Right ventricle myocardium inferior (tissue), 1 donor: ENCODE results near the gene OGFR. TPM values are rescaled to one million over a fixed set of nuclear protein-coding genes. Genes with fewer than 3 reads are reported as not detected.
A peak's percentile ranks its signal among the peaks of the same experiment; 100 is the strongest.
"Not testable (repeated sequence)": the region's sequence is repeated elsewhere in the genome, so short reads cannot be mapped to it uniquely, and the experiment has no call there.

Experiments used
- ATAC-seq: fragments of 200-7000 bp; cut with Tn5 transposase; one replicate; pipeline ENCODE4 v1.9.1; 2020; ENCODE audit warnings: mild to moderate bottlenecking, moderate library complexity
- DNase-seq: peaks from one replicate; pipeline ENCODE4 v3.0.0; 2021; ENCODE audit errors: missing footprints
- intact Hi-C: fragments of 100-400 bp; cut with DNase I; formaldehyde crosslinking; loops from one replicate; pipeline ENCODE4 v1.11.0; 2022
- total RNA-seq: library from RNA; stranded (reverse); fragmentation: NEBNext Ultra II Directional; extraction: Animal tissue kit (Norgen Biotek cat#: 25700); gene quantifications from one replicate; pipeline ENCODE4 v1.2.1, GENCODE V29; 2021
- donor health status: DM: no; HTN: yes; CAD: no; lungs with severe emphysema.

Gene OGFR
- total RNA-seq, 1 donor from 2014 or later, result 22.5 TPM

DNA sequence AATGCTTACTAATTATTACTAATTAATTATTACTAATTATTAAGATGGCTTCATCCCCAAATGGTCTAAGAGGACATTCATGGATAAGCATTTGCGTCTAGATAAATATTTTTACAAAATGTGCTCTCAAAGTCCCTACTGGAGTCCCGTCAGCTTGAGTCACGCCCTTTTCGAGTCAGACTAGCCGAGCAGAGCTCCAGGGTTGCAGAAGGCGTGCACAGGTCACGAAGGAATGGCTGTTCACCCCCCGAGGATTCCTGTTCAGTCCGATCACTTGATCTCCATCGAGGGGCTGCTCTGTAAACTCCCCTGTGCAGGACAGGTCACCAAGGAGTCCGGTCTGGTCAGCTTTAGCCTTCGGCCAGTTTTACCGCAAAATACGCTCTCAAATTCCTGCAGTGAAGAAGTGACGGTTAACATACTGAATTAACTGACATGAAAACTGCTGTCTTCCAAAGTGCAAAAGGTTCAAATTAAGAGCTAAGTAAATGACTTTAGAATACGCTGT lies 37.1 kb downstream of the OGFR start:
- no peak for ATAC-seq
- peak; percentile 22 for DNase-seq
- intact Hi-C loops, result no loop called here

DNA sequence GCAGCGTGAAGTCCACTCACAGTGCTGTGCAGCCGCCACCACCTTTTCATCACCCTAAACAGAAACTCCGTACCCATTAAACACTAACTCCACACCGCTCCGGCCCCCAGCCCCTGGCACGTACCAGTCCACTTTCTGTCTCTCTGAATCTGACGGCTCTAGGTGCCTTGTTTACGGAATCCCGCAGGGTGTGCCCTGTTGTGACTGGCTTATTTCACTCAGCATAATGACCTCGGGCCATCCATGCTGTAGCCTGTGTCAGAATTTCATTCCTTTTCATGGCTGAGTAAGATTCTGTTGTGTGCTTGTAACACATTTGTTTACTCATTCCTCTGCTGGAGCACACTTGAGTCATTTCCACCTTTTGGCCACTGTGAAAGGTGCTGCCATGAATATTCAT lies 39.0 kb downstream of the OGFR start:
- intact Hi-C loops, result no loop called here
- ATAC-seq, result no peak
- no peak for DNase-seq

DNA sequence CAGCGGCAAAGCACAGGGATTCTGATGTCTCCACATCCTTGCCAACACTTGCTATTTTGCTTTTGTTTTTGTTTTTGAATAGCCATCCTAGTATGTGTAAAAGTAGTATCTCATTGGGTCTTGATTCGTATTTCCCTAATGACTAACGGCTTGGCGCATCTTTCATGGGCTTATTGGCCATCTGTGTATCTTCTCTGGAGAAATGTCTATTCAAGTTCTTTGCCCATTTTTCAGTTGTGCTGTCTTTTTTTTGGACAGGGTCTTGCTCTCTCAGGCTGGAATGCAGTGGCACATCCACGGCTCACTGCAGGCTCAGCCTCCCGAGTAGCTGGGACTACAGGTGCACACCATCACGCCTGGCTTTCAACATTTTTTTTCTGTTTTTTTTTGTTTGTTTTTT lies 39.5 kb downstream of the OGFR start:
- ATAC-seq (no peak), DNase-seq (no peak)
- intact Hi-C loops, result no loop called here

DNA sequence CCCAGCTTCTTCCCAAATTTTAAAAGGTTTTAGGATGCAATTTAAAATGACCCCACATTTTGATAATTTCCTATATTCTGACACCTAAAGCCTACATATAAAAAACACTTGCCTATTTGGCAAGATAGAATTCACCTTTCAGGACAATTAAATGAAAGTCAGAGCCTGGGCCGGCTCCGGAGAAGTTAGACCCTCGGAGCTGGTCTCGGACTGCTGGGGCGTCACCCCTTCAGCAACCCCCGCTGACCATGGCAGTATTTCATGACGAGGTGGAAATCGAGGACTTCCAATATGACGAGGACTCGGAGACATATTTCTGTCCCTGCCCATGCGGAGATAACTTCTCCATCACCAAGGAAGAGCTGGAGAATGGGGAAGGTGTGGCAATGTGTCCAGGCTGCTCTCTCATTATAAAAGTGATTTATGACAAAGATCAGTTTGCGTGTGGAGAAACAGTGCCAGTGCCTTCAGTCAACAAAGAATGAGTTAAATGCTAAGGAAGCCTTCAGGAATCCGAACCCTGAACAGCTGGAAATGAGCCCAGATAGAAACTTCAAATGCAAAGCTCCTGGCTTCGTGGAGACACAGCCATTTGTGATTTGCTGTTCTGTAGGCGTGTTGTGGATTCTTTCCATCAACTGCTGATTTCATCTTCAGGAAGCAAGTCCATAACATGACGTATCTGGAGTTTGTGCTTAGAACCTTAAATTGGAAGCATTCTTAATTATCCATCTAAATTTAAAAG lies 41.0 kb downstream of the OGFR start:
- intact Hi-C loops, result no loop called here
- ATAC-seq, result no peak

DNA sequence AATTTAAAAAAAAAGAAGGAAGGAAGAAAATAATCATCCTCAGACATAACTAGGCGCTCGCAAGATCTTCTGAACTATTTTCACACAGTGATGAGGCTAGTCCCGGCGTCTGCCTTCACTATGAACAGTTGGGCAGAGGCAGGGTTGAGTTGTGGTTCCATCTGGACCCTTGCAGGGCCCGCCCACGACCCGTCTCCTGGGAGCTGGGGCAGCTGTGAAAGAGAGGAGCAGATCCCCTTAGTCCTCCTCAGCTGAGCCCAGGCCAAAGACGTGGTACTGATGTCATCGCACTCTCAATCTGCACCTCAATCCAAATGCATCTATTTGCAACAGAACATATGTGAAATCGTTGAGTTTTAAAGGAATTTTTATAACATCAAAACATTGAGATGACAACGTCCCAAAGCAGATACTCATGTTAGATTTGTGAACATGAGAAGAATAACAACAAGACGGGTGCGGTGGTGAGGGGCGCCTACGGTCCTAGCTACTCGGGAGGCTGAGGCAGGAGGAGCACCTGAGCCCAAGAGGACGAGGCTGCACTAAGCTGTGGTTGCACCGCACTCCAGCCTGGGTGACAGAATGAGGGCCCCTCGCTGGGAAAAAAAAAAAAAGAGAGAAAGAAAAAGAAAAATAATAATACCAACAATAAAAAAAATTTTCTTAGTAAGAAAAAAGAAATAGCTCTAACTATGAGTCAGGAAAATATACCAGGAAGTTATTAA lies 41.7 kb downstream of the OGFR start:
- ATAC-seq, result peak; percentile 47
- DNase-seq, result no peak
- intact Hi-C loops, result no loop called here

More for the DNA sequence above, 41.0 kb downstream of the OGFR start:
- DNase-seq, result no peak

GRCh38 chr20:62848917-62849316 lies 44.3 kb downstream of the OGFR start:
- intact Hi-C loops, DNase-seq, ATAC-seq: not testable (repeated sequence)

GRCh38 chr20:62849431-62849830 lies 44.8 kb downstream of the OGFR start:
- no peak for DNase-seq
- intact Hi-C loops, result no loop called here
- ATAC-seq, result no peak

- ATAC-seq, result no peak
- DNase-seq, result no peak
- intact Hi-C loops, result no loop called here
Measured at GRCh38 chr20:62850333-62850974, 45.8 kb downstream of the OGFR start.

GRCh38 chr20:62852196-62852595 lies 47.6 kb downstream of the OGFR start:
- ATAC-seq, result no peak
- DNase-seq, result no peak
- intact Hi-C loops, result no loop called here

GRCh38 chr20:62852841-62853240 lies 48.2 kb downstream of the OGFR start:
- intact Hi-C loops, result no loop called here
- DNase-seq (no peak), ATAC-seq (no peak)

GRCh38 chr20:62853304-62853703 lies 48.7 kb downstream of the OGFR start:
- ATAC-seq, DNase-seq, intact Hi-C loops: not testable (repeated sequence)

DNA sequence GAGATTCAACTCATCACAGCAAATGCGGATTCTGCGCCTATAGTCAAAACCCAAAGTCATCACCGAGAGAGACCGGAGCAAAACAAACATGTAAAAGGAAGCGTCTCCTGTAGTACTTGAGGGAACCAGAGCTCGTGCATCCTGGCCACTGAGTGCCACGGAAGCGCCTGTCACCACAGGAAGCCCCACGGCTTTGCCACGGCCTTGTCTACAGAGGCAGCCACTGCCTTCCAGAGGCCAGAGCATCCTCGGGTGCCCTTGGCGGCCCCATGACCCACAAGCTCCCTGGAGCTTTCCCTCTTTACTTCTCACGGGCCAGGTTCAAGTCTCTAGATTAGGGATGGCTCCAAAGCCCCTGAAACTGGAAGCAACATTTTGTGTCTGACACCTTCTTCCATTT lies 49.5 kb downstream of the OGFR start:
- ATAC-seq (no peak), DNase-seq (no peak)
- intact Hi-C loops, result no loop called here

DNA sequence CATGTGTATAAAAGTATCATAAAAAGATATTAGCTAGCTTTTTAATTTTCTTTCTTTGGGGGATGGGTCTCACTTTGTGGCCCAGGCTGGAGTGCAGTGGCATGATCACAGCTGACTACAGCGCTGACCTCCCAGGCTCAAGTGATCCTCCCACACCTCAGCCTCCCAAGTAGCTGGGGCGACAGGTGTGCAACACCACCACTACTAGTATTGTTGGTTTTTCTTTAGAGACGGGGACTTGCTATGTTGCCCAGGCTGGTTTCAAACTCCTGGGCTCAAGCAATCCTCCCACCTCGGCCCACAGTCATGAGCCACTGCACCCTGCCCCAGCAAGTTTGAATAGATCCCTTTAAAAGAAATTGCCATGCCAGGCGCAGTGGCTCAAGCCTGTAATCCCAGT lies 50.5 kb downstream of the OGFR start:
- intact Hi-C loops, result no loop called here
- DNase-seq (no peak), ATAC-seq (no peak)

- no peak for DNase-seq
- intact Hi-C loops, result no loop called here
- no peak for ATAC-seq
Measured at GRCh38 chr20:62856931-62857619, 52.4 kb downstream of the OGFR start.

DNA sequence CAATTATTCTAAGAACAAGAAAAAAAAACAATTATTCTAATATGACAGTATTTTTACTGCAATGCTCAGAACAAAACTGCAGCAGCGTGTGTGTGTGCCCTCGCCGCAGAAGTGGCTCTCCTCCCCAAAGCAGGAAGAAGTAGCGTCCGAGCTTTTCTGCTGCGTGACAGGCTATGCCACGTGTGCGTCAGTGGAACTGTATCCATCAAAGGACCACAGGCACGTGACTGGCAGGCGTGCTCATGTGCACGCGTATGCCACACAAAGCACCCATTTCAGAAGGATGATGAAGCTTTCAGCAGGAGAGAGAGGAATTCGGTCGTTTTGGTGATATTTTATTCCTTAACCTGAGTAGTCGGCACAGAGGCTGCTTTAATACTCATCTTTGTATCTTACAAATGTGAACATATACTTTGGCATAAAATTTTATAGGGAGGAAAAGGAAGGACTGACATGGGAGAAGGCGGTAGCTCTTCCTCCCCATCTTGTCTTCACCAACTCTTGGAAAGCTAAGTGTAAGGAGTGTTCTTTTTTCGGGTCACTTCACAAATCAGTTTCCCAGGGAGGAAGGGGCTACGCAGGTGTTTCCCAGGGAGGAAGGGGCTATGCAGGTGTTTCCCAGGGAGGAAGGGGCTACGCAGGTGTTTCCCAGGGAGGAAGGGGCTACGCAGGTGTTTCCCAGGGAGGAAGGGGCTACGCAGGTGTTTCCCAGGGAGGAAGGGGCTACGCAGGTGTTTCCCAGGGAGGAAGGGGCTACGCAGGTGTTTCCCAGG lies 53.6 kb downstream of the OGFR start:
- intact Hi-C loops, result no loop called here
- ATAC-seq (no peak), DNase-seq (no peak)

GRCh38 chr20:62859721-62860120 lies 55.1 kb downstream of the OGFR start:
- no peak for ATAC-seq

DNA sequence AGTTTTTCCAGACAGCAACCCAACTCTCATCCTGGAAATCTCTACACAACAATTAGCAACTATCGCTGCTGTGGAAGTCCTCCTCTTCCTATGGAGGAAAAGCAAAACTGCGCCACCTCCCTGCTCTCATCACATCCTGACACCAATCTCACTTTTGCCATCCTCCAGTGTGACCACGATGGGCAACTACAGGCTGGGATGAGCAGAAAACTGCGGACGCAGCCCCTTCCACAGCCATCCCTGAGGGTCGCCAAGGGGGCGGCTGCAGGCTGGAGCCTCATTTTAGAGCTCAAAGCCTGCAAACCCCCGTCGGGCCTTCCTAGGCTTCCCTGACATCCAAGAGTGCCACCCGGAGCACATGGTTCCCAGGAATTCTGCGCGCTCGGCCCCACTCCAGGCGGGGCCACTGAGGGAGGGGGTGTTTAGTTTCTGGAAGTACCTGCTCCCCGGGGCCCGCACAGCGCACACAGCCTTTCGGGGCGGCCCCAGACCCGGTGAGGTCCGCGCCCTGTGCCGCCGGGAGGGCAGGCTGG lies 55.8 kb downstream of the OGFR start:
- ATAC-seq, result no peak
- intact Hi-C loops, result no loop called here
- DNase-seq, result no peak

More at GRCh38 chr20:62859721-62860120, 55.1 kb downstream of the OGFR start:
- intact Hi-C loops, result no loop called here
- no peak for DNase-seq
